Small intestine (tissue), 7 donors: ENCODE results near the gene RNF186. TPM values are rescaled to one million over a fixed set of nuclear protein-coding genes. Genes with fewer than 3 reads are reported as not detected.

Source experiments
- DNase-seq, 2 donors: peaks; one replicate each; pipeline versions ENCODE4 v3.0.0 to v3.0.0-alpha.2; 2013
- FAIRE-seq: peaks from 2 replicates; lab custom pipeline; 2012; peaks lifted over from hg19 to GRCh38; lab: Jason Lieb, UNC
- H3K27ac ChIP-seq, 3 donors: one replicate each; pipeline ENCODE4 v1.5.1; 2013; ENCODE audit warnings: low read length in 2 of 3, mild to moderate bottlenecking in 2 of 3, control low read depth in 1 of 3, inconsistent platforms in 1 of 3, low read depth in 1 of 3, moderate library complexity in 1 of 3
- H3K27me3 ChIP-seq, 3 donors: one replicate each; pipeline ENCODE4 v1.6.1; 2013; ENCODE audit warnings: low read length in 3 of 3, inconsistent platforms in 1 of 3; ENCODE audit not compliant: control insufficient read depth in 3 of 3, insufficient read depth in 3 of 3
- H3K36me3 ChIP-seq, 3 donors: one replicate each; pipeline ENCODE4 v1.6.1; 2013; ENCODE audit warnings: low read length in 3 of 3, inconsistent platforms in 1 of 3, low read depth in 1 of 3, mild to moderate bottlenecking in 1 of 3, moderate library complexity in 1 of 3; ENCODE audit not compliant: control insufficient read depth in 3 of 3, insufficient read depth in 2 of 3
- H3K4me1 ChIP-seq, 3 donors: one replicate each; pipeline ENCODE4 v1.6.1; 2013; ENCODE audit warnings: low read length in 2 of 3, inconsistent platforms in 1 of 3, low read depth in 1 of 3, mild to moderate bottlenecking in 1 of 3, moderate library complexity in 1 of 3; ENCODE audit not compliant: control insufficient read depth in 3 of 3, insufficient read depth in 2 of 3
- H3K4me3 ChIP-seq, 3 donors: one replicate each; pipeline ENCODE4 v1.5.1; 2013; ENCODE audit warnings: low read length in 3 of 3, control low read depth in 1 of 3, inconsistent platforms in 1 of 3, low read depth in 1 of 3, mild to moderate bottlenecking in 1 of 3, moderate library complexity in 1 of 3
- H3K9me3 ChIP-seq, 2 donors: one replicate each; pipeline ENCODE4 v1.6.1; 2013; ENCODE audit warnings: low read depth in 1 of 2, low read length in 1 of 2; ENCODE audit not compliant: control insufficient read depth in 2 of 2, insufficient read depth in 1 of 2
- WGBS, 3 donors: extraction: QIAGEN DNeasy Blood & Tissue Kit; methylation state at CpG; one replicate each; pipeline ENCODE4 v1.1.7; 2013; 5-methylcytosine and 5-hydroxymethylcytosine counted together
- polyA plus RNA-seq, 4 donors: library from polyadenylated mRNA; stranded (reverse) in 3 of 4; unstranded in 1 of 4; fragments of 200-250 nt in 3 of 4; fragments of 120-200 nt in 1 of 4; gene quantifications; one replicate each; pipeline versions ENCODE4 v1.2.1 to v1.2.3, GENCODE V29; 2013
- donor health status: healthy with polysubstance abuse.
- donor health status: control.
- donor health status: control.
- donor health status: Bipolar disorder and iron deficiency.
- donor health status: healthy.

The RNF186 gene
- polyA plus RNA-seq, 4 donors = 41.8 to 257 (median 104) TPM

DNA sequence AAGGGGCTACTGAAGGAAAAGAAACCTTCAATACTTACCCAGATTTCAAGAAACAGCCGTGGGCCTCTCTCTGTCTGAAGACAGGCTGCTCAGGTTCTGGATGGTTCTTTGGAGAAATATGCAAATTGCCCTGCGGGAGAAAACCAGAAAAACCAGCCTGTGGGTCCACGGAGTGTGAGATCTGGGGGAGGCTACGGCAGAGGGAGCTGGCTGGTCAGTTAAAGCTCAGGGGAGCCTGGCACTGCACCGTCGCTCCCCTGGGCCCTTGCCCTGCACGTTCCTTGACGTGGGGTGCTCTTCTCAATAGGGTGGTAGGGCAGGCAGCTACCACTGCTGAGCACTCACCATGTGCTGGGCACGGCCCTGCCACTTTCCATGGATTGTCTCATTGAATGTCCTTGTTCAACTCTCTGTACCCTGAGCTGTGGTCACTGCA, 28.1 kb downstream of the RNF186 start:
- FAIRE-seq = no peak
- H3K27ac ChIP-seq = peak overlapping the region in 1 of 3 donors; percentile 25

DNA sequence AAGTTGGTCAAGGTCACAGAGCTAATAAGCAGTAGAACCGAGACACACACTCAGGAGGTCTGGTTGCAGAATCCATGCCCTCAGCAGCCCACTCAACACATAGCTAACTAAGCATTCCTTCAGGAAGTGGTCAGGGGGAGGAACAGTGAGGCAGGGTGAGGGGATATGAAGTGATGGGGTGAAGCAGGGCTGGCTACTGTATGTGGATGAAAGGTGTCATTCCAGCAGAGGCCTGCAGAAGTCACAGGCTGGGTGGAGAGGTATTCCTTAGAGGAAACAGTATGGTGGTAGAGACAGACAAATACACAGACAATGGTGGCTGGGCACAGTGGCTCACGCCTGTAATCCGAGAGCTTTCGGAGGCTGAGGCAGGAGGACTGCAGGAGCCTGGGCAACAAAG, 29.4 kb downstream of the RNF186 start:
- Histone ChIP-seq H3K4me3 (no peak overlapping the region), H3K27ac (no peak overlapping the region), H3K36me3 (peaks cover 0 to 21% (median 6%) of the 10 kb centered on the region in 3 donors), H3K27me3 (no peaks in the 10 kb centered on the region), H3K4me1 (no peaks in the 10 kb centered on the region), H3K9me3 (no peaks in the 10 kb centered on the region)
- FAIRE-seq = no peak
- WGBS, 3 donors = 63 to 74% (median 73%) methylated on average over 4 of the region's 4 CpGs
- DNase-seq = no peak

More for the DNA sequence above, 28.1 kb downstream of the RNF186 start:
- Histone ChIP-seq H3K36me3 (peaks cover 0 to 26% (median 6%) of the 10 kb centered on the region in 3 donors), H3K4me3 (no peak overlapping the region), H3K9me3 (no peaks in the 10 kb centered on the region), H3K27me3 (no peaks in the 10 kb centered on the region), H3K4me1 (no peaks in the 10 kb centered on the region)
- peak in 1 of 2 donors; percentile 64 for DNase-seq
- WGBS, 3 donors = 19 to 53% (median 32%) methylated on average over 9 of the region's 9 CpGs

DNA sequence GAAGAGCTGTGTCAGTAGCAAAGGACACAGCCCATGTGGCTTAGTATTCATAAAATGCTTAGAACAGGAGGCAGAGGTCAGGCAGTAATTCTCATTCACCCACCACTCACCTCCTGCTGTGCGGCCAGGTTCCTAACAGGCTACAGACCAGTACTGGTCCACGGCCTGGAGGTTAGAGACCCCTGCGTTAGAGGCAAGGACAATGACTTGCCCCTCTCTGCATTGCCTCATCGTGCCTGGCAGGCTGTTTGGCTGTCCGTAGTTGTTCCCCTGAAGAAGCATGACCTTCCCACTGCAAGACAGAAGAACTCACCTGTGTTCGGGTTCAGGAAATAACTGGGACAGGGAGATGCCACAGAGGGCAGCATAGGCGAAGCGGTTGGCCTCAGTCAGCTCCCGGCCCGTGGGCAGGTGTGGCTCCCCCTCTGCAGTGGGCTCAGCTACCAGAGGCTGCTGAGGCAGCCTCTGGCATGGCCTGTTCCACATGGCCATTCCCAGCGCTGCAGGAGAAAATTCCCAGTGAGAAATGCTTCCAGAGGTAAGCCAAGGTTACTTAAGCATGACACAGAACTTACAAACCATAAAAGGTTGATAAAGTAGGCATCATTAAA, 34.7 kb downstream of the RNF186 start:
- H3K4me1 ChIP-seq = no peaks in the 10 kb centered on the region
- peaks cover 3 to 41% (median 6%) of the 10 kb centered on the region in 3 donors for H3K36me3 ChIP-seq
- no peak for FAIRE-seq
- 90 to 92% (median 90%) methylated on average over 11 of the region's 11 CpGs for WGBS, 3 donors
- H3K9me3 ChIP-seq = no peaks in the 10 kb centered on the region
- DNase-seq = no peak
- H3K27ac ChIP-seq = no peak overlapping the region
- no peak overlapping the region for H3K4me3 ChIP-seq
- no peaks in the 10 kb centered on the region for H3K27me3 ChIP-seq

DNA sequence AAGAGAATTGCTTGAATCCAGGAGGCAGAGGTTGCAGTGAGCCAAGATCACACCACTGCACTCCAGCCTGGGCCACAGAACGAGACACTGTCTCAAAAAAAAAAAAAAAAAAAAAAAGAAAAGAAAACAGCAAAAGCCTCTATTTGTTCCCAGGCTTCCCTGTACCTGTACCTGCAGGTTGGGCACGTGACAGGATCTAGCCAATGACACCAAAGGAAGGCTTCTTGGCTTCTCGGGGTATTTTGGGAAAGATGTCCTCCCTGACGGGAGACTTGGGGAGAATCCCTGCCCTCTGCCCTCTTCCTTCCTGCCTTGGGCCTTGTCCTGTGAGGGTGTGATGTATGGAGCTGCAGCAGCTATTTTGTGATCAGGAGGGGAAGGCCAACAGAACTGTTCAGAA, 38.1 kb downstream of the RNF186 start:
- Histone ChIP-seq H3K36me3 (peaks cover 2 to 41% (median 6%) of the 10 kb centered on the region in 3 donors), H3K9me3 (no peaks in the 10 kb centered on the region), H3K27ac (no peak overlapping the region), H3K4me1 (no peaks in the 10 kb centered on the region), H3K27me3 (no peaks in the 10 kb centered on the region), H3K4me3 (no peak overlapping the region)
- WGBS, 3 donors = 95 to 99% (median 99%) methylated on average over 4 of the region's 4 CpGs
- DNase-seq = no peak
- FAIRE-seq = no peak

DNA sequence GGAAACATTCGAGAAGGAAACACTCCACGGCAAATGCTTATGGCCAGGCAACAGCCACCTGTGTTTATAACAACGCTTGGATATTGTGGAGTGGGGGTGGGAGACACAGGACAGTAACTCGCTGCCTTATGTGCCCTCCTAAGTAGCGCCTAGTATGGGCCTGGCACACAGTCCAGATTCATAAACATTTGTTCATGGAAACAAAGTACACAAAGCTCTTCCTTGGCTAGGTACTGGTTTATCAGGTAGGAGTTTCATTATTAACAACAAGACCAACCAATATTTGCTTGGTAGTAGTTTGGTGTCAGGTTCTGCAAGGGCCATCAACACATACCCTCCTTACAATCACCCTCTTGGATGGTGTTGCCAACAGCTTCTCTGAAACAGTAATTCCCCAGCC, 38.8 kb downstream of the RNF186 start:
- no peak for DNase-seq
- Histone ChIP-seq H3K36me3 (peaks cover 2 to 45% (median 6%) of the 10 kb centered on the region in 3 donors), H3K4me3 (no peak overlapping the region), H3K9me3 (no peaks in the 10 kb centered on the region), H3K27me3 (no peaks in the 10 kb centered on the region), H3K4me1 (no peaks in the 10 kb centered on the region), H3K27ac (no peak overlapping the region)
- FAIRE-seq = no peak
- 83 to 88% (median 88%) methylated on average over 5 of the region's 5 CpGs for WGBS, 3 donors

DNA sequence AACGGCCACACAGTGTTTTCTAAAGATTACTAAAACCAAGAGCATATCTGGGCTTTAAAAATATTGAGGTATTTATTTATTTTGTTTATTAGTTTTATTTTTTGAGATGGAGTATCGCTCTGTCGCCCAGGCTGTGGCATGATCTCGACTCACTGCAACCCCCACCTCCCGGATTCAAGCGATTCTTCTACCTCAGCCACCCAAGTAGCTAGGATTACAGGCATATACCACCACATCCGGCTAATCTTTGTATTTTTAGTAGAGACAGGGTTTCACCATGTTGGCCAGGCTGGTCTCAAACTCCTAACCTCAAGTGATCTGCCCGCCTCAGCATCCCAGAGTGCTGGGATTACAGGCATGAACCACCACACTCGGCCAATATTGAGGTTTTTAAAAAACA, 39.3 kb downstream of the RNF186 start:
- Histone ChIP-seq H3K27ac (no peak overlapping the region), H3K4me3 (no peak overlapping the region), H3K27me3 (no peaks in the 10 kb centered on the region), H3K9me3 (no peaks in the 10 kb centered on the region), H3K36me3 (peaks cover 2 to 46% (median 6%) of the 10 kb centered on the region in 3 donors), H3K4me1 (no peaks in the 10 kb centered on the region)
- 93 to 96% (median 96%) methylated on average over 9 of the region's 9 CpGs for WGBS, 3 donors
- no peak for FAIRE-seq
- DNase-seq = no peak

DNA sequence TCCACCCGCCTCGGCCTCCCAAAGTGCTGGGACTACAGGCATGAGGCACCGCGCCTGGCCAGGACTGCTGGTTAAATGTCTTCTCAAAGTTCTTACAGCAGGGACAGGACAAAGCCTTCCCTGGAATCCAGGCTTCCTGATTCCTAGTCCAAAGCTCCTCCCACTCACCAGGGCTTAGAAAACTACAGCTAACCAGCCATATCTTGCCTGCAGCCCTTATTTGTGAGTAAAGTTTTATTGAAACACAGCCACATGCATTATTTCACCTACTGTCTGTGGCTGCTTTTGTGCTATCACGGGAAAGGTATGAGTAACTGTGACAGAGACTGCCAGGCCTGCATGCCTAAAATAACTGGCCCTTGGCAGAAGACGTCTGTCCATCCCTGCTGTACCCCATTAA, 39.8 kb downstream of the RNF186 start:
- 93 to 94% (median 94%) methylated on average over 6 of the region's 6 CpGs for WGBS, 3 donors
- DNase-seq = no peak
- Histone ChIP-seq H3K4me1 (no peaks in the 10 kb centered on the region), H3K27ac (no peak overlapping the region), H3K9me3 (no peaks in the 10 kb centered on the region), H3K36me3 (peaks cover 2 to 43% (median 9%) of the 10 kb centered on the region in 3 donors), H3K4me3 (no peak overlapping the region), H3K27me3 (no peaks in the 10 kb centered on the region)
- no peak for FAIRE-seq

DNA sequence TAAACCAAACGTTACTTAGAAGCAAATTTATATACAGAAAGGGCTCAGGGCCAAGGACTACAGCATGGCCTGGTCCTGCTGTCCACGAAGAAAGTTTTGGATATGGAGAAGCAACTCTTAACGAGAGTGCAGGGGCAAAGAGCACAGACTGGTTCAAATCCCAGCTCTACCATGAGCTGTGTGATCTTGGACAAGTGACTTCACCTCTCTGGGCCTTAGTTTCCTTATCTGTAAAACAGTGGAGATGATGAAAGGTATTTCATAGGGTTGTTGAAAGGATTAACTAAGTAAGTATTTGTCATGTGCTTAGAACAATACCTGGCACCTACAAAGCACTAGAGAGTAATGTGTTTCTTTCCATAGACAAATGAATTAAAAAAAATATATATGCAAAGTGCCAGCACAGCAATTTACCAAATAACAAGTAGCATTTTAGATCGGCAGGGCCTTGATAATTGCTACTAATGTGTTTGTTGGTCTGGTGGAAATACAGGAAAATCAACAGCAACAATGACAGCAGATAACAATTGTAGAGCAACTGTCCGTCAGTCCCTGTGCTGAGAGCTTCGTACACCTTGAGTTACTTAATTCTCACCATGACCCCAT, 40.8 kb downstream of the RNF186 start:
- H3K27ac ChIP-seq = no peak overlapping the region
- WGBS, 3 donors = 58 to 67% (median 60%) methylated on average over 6 of the region's 6 CpGs
- peaks cover 2 to 41% (median 12%) of the 10 kb centered on the region in 3 donors for H3K36me3 ChIP-seq
- DNase-seq (no peak), FAIRE-seq (no peak)
- no peak overlapping the region for H3K4me3 ChIP-seq
- H3K9me3 ChIP-seq = no peaks in the 10 kb centered on the region
- H3K27me3 ChIP-seq = no peaks in the 10 kb centered on the region
- no peaks in the 10 kb centered on the region for H3K4me1 ChIP-seq
